Activated CD8-positive, alpha-beta memory T cell treated with anti-CD3 and anti-CD28 coated beads for 4 hours (primary cell): ENCODE data around the gene CFAP57.
A peak's percentile ranks its signal among the peaks of the same experiment; 100 is the strongest.

Experiments used
- DNase-seq, 2 donors: peaks; one replicate each; pipeline ENCODE4 v3.0.0-alpha.2; 2020; ENCODE audit warnings: low read depth in 2 of 2

Gene CFAP57

GRCh38 chr1:43227143-43227764, 55.1 kb downstream of the CFAP57 start:
- DNase-seq, result peak; percentile 68 to 75

- no peak for DNase-seq
Measured at GRCh38 chr1:43229826-43230780, 58.0 kb downstream of the CFAP57 start.

DNA sequence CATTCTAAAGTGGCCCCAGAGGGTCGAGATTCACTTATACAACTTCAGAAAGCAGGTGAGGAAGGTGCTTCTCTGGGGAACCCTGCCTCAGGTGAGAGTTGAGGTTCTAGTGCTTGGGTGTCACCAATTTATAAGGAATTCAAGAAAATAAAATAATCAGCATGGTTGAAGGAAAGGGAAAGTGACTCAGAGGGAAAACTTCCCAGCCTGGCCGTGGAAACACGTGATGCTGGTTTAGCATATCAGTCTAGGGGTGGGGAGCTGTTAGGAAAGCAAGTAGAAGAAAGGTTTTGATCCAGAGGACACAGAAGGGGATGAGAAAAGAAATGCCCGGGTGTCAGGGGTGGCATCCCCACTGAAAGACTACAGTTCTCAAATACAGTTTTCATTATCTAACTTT, 59.9 kb downstream of the CFAP57 start:
- no peak for DNase-seq

DNA sequence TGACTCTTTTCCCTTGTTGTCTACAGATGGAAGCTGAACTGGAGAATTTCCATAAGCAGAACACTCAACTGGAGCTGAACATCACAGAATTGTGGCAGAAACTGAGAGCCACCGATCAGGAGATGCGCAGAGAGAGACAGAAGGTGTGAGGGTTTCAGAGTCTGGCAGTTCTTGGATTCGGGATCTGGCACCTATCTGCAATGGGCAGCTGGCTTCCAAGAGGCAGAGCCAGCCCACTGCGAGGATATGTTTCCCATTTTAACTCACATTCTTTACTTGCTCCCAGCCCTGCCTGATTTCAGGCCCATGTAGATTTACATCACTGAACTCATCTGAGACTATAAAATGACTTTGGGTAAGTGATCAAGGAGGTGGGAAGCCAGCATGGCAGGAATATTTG, 60.4 kb downstream of the CFAP57 start:
- no peak for DNase-seq

DNA sequence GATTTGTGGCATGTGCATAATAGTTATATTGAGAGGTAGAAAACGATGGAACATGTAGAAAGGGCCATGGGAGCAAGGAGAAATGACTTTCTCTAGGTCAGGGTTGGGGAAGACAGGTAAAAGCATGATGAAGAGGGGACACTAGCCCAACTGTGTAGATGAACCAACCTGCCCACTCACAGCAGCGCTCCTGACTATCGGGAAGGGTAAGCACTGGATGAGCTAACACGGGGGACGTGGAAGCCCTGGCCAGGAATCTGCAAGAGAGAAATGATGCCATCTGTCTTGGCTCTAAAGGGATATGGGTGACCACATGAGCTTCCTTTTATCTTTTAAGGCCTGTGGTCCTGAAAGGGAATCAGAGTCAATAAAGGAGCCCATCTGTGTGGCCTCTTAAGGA, 61.5 kb downstream of the CFAP57 start:
- DNase-seq, result no peak

GRCh38 chr1:43234267-43234666, 62.1 kb downstream of the CFAP57 start:
- DNase-seq, result no peak

GRCh38 chr1:43235040-43235439, 62.9 kb downstream of the CFAP57 start:
- no peak for DNase-seq

GRCh38 chr1:43235451-43236121, 63.5 kb downstream of the CFAP57 start:
- DNase-seq, result no peak

- DNase-seq, result no peak
Measured at GRCh38 chr1:43237121-43237520, 65.0 kb downstream of the CFAP57 start.

GRCh38 chr1:43238085-43238484, 66.0 kb downstream of the CFAP57 start:
- no peak for DNase-seq

- no peak for DNase-seq
Measured at GRCh38 chr1:43238991-43239469, 66.9 kb downstream of the CFAP57 start.

- DNase-seq, result no peak
Measured at GRCh38 chr1:43239484-43239883, 67.4 kb downstream of the CFAP57 start.

GRCh38 chr1:43241413-43241836, 69.3 kb downstream of the CFAP57 start:
- no peak for DNase-seq

- no peak for DNase-seq
Measured at GRCh38 chr1:43243299-43243698, 71.2 kb downstream of the CFAP57 start.

GRCh38 chr1:43246466-43247213, 74.5 kb downstream of the CFAP57 start:
- DNase-seq, result no peak

DNA sequence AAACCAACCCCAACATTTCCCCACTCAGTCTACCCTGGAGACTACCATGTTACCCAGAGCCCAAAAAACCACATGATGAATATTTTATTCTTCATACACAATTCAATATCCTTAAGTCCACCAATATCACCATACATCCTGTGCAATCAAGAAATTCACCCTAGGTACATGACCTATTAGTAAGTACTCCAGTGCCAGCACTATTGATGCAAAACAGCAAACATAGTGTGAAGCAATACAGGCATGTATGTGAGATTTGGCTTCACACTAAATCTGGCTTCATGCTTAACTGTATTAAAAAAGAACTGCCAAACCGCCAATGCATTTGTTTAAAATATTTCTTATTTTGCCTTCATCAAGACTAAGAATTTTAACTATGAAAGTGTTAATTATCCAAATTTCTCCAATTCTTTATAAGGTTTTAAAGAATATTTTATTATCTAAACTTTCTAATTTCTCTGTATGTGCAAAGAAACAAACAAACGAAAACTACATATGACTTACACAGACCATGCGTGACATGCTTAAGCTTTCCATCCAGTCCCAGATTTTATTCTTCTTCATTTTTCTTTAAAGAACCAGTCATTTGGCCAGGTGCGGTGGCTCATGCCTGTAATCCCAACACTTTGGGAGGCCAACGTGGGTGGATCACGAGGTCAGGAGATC, 75.3 kb downstream of the CFAP57 start:
- no peak for DNase-seq

DNA sequence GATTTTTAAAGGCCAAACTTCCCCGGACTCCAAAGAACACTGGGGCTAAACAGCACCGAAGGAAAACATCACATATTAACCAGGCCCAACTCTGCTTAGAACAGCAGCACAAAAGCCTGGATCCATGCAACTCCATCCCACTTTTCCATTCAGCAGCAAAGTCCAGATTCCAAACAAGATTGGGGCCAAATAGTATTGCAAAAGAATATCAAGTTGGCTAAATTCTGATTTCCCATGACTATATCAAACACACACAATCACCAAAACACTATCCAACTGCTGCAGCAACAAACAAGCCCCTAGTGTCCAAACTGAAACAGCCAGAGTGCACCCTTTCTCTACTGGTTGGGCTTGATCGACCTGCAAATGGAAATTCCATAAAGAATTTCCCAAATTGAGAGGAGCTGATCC, 78.2 kb downstream of the CFAP57 start:
- DNase-seq, result no peak

DNA sequence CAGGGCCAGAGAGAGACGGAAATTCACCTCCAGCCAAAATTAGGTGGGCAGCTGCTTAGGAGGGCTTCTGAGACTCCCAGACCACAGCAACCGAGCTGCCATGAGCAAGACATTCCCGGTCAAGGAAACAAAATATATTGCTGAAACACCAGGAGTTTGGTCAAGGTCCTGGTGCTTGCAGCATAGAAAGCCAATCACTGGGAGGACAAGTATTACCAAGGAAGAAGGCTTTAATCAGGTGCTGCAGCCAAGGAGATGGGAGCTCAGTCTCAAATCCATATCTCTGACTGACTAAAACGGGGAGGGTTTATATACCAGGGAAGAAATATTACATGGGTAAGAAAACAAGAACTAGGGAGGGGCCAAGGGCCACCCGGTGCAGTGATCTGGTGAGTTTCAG, 78.9 kb downstream of the CFAP57 start:
- no peak for DNase-seq

DNA sequence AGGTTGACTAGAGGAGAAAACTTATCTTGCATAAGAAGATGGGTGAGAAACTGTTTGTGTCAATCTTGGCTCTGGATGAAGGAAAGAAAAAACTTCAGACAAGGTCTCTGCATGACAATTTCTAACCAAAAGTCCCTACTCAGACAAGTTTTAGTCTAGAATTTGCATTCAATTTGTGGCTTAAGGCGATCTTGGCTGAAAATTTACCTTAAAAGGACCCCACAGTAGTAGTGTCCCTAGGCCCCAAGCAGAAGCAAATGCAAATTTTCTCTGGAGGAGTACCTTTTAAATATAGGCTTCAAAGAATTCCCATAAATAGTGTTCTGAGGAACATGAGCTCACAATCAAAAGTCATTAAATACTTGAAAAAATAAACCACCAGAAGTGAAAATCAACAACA, 80.1 kb downstream of the CFAP57 start:
- no peak for DNase-seq

- DNase-seq, result no peak
Measured at GRCh38 chr1:43253173-43253572, 81.0 kb downstream of the CFAP57 start.

- DNase-seq, result no peak
Measured at GRCh38 chr1:43253876-43254275, 81.7 kb downstream of the CFAP57 start.
